HepG2 (cell line): ENCODE data around the gene NMT2. TPM values are rescaled to one million over a fixed set of nuclear protein-coding genes. Genes with fewer than 3 reads are reported as not detected.

Experiments used
- CBFB ChIP-seq: sonication (generic); formaldehyde crosslinking; IDR thresholded peaks from 2 replicates; pipeline ENCODE4 v1.4.0; 2020; ENCODE audit warnings: missing genetic modification reagents
- EZH2 ChIP-seq: conservative IDR thresholded peaks from 2 replicates; pipeline ENCODE4 v1.6.1; 2012; ENCODE audit warnings: mild to moderate bottlenecking, low read depth, low read length, moderate library complexity
- FOXA3 ChIP-seq: IDR thresholded peaks from 2 replicates; pipeline ENCODE4 v1.6.1; 2016; ENCODE audit warnings: missing genetic modification reagents, missing compliant biosample characterization
- HMG20B ChIP-seq: conservative IDR thresholded peaks from 2 replicates; pipeline ENCODE4 v1.6.1; 2016; ENCODE audit warnings: missing genetic modification reagents, missing compliant biosample characterization
- MYNN ChIP-seq: sonication (generic); formaldehyde crosslinking; IDR thresholded peaks from 2 replicates; pipeline ENCODE4 v1.4.0; 2020; ENCODE audit warnings: mild to moderate bottlenecking, low read depth, missing genetic modification reagents
- NFE2 ChIP-seq: sonication (generic); formaldehyde crosslinking; IDR thresholded peaks from 2 replicates; pipeline ENCODE4 v1.4.0; 2020; ENCODE audit warnings: missing genetic modification reagents
- RERE ChIP-seq: IDR thresholded peaks from 2 replicates; pipeline ENCODE4 v1.6.1; 2016; ENCODE audit warnings: low read depth, missing genetic modification reagents, missing compliant biosample characterization
- SIN3B ChIP-seq: fragments of 150-350 bp; IDR thresholded peaks from 2 replicates; pipeline ENCODE4 v1.6.1; 2014; ENCODE audit warnings: low read length
- SOX13 ChIP-seq, 3 experiments: fragments of 450-650 bp in 1 of 3; sonication (generic) in 1 of 3; formaldehyde crosslinking in 1 of 3; IDR thresholded peaks in 2 of 3; conservative IDR thresholded peaks in 1 of 3; 2 replicates each; pipeline versions ENCODE4 v1.5.0 to v1.6.1; 2016 to 2020; ENCODE audit warnings: antibody characterized with exemption in 1 of 3, mild to moderate bottlenecking in 1 of 3, missing compliant biosample characterization in 1 of 3, missing genetic modification reagents in 1 of 3, moderate library complexity in 1 of 3
- SSRP1 ChIP-seq: IDR thresholded peaks from 2 replicates; pipeline ENCODE4 v1.6.1; 2016; ENCODE audit warnings: control low read depth
- TCF12 ChIP-seq, 2 experiments: fragments of 450-650 bp in 1 of 2; sonication (generic) in 1 of 2; formaldehyde crosslinking in 1 of 2; IDR thresholded peaks; 2 replicates each; pipeline versions ENCODE4 v1.6.1 to v1.8.0; 2017 to 2022; ENCODE audit warnings: antibody characterized with exemption in 1 of 2, mild to moderate bottlenecking in 1 of 2, missing genetic modification reagents in 1 of 2, moderate library complexity in 1 of 2
- YEATS2 ChIP-seq: sonication (generic); formaldehyde crosslinking; IDR thresholded peaks from 2 replicates; pipeline ENCODE4 v1.4.0; 2020; ENCODE audit warnings: missing genetic modification reagents, borderline replicate concordance
- ZBTB34 ChIP-seq: sonication (generic); formaldehyde crosslinking; IDR thresholded peaks from 2 replicates; pipeline ENCODE4 v1.8.0; 2022; ENCODE audit warnings: mild to moderate bottlenecking, missing genetic modification reagents
- ZNF383 ChIP-seq: sonication (generic); formaldehyde crosslinking; IDR thresholded peaks from 2 replicates; pipeline ENCODE4 v1.4.0; 2020; ENCODE audit warnings: missing genetic modification reagents, mild to moderate bottlenecking, borderline replicate concordance
- ZNF569 ChIP-seq: sonication (generic); formaldehyde crosslinking; IDR thresholded peaks from 2 replicates; pipeline ENCODE4 v1.5.0; 2020; ENCODE audit warnings: mild to moderate bottlenecking, missing genetic modification reagents, moderate library complexity, borderline replicate concordance
- ZNF605 ChIP-seq: sonication (generic); formaldehyde crosslinking; IDR thresholded peaks from 2 replicates; pipeline ENCODE4 v1.8.0; 2022; ENCODE audit warnings: mild to moderate bottlenecking, missing genetic modification reagents
- ZNF720 ChIP-seq: sonication (generic); formaldehyde crosslinking; IDR thresholded peaks from 2 replicates; pipeline ENCODE4 v1.4.0; 2020; ENCODE audit warnings: missing genetic modification reagents
- polyA plus RNA-seq, 8 experiments: library from polyadenylated mRNA; depleted of rRNA in 3 of 8; stranded (reverse) in 7 of 8; unstranded in 1 of 8; fragments of >200 nt; fragmentation: Illumina TruSeq in 4 of 8; extraction: Trizol in 4 of 8; gene quantifications; 2 replicates each; pipeline versions ENCODE4 v1.2.1 to v1.2.3, GENCODE V29; 2011 to 2016; ENCODE audit warnings: low read depth in 4 of 8, missing spikeins in 1 of 8, mixed read lengths in 1 of 8; ENCODE audit not compliant: insufficient read depth in 1 of 8
- total RNA-seq, 5 experiments: library from RNA; depleted of rRNA; stranded (reverse); fragments of >200 nt; fragmentation: Illumina TruSeq; extraction: Trizol; gene quantifications; 2 replicates each; pipeline ENCODE4 v1.2.3, GENCODE V29; 2016; ENCODE audit warnings: low read depth in 1 of 5
- TF ChIP-seq, protein P1 (sequence below): sonication (generic); formaldehyde crosslinking; IDR thresholded peaks from 2 replicates; pipeline ENCODE4 v1.4.0; 2020; ENCODE audit warnings: missing genetic modification reagents
- TF ChIP-seq, protein P2 (sequence below): sonication (generic); formaldehyde crosslinking; IDR thresholded peaks from 2 replicates; pipeline ENCODE4 v1.5.1; 2020; ENCODE audit warnings: missing genetic modification reagents, mild to moderate bottlenecking, borderline replicate concordance

Gene NMT2
- total and polyA plus RNA-seq, 2 of the 13 experiments (the other 11 are each of a cell fraction or from before 2014, with no cell fraction given), result 10.1 to 23.8 TPM

- no peak for TF ChIP-seq RERE (CRISPR knock-in tag)
- no peak for TF ChIP-seq SSRP1 (CRISPR knock-in tag)
- no peak for TF ChIP-seq EZH2
- no peak for TF ChIP-seq ZNF605
- 0 out of 2 replicates have a peak, but pooled peaks have one; percentile 47 for TF ChIP-seq SIN3B
- TF ChIP-seq, protein P1, sequence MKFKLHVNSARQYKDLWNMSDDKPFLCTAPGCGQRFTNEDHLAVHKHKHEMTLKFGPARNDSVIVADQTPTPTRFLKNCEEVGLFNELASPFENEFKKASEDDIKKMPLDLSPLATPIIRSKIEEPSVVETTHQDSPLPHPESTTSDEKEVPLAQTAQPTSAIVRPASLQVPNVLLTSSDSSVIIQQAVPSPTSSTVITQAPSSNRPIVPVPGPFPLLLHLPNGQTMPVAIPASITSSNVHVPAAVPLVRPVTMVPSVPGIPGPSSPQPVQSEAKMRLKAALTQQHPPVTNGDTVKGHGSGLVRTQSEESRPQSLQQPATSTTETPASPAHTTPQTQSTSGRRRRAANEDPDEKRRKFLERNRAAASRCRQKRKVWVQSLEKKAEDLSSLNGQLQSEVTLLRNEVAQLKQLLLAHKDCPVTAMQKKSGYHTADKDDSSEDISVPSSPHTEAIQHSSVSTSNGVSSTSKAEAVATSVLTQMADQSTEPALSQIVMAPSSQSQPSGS (CRISPR knock-in tag), result 0 out of 2 replicates have a peak, but pooled peaks have one; percentile 40
- no peak for TF ChIP-seq FOXA3 (CRISPR knock-in tag)
- TF ChIP-seq SOX13 (IDR thresholded peaks at IDR 0.05), result no peak
- peak in 1 of 2 experiments; percentile 10; a peak in 1 of 4 replicates for TF ChIP-seq SOX13 (CRISPR knock-in tag; conservative IDR thresholded peaks at IDR 0.05 in 1 of 2, IDR thresholded peaks at IDR 0.05 in 1 of 2)
- peak; percentile 31; the same call in 1 of the 2 replicates for TF ChIP-seq CBFB (CRISPR knock-in tag)
- TF ChIP-seq YEATS2 (CRISPR knock-in tag), result 0 out of 2 replicates have a peak, but pooled peaks have one; percentile 17
- no peak for TF ChIP-seq ZNF720
- TF ChIP-seq, protein P2, sequence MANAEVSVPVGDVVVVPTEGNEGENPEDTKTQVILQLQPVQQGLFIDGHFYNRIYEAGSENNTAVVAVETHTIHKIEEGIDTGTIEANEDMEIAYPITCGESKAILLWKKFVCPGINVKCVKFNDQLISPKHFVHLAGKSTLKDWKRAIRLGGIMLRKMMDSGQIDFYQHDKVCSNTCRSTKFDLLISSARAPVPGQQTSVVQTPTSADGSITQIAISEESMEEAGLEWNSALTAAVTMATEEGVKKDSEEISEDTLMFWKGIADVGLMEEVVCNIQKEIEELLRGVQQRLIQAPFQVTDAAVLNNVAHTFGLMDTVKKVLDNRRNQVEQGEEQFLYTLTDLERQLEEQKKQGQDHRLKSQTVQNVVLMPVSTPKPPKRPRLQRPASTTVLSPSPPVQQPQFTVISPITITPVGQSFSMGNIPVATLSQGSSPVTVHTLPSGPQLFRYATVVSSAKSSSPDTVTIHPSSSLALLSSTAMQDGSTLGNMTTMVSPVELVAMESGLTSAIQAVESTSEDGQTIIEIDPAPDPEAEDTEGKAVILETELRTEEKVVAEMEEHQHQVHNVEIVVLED, result no peak
- no peak for TF ChIP-seq ZNF569
- TF ChIP-seq MYNN (CRISPR knock-in tag), result no peak
- no peak for TF ChIP-seq ZNF383
- no peak for TF ChIP-seq ZBTB34
- TF ChIP-seq HMG20B (CRISPR knock-in tag), result no peak
- no peak for TF ChIP-seq TCF12 (IDR thresholded peaks at IDR 0.05)
- no peak for TF ChIP-seq TCF12 (CRISPR knock-in tag; IDR thresholded peaks at IDR 0.05)
- no peak for TF ChIP-seq NFE2 (CRISPR knock-in tag)
These were observed at the start of gene NMT2 (continued) for GRCh38 chr10:15168291-15168785.
